Inferior parietal cortex (tissue), 1 donor: ENCODE data around the gene LDLRAD3.

ENCODE experiments used
- DNase-seq: peaks from one replicate; pipeline ENCODE4 v3.0.0-alpha.2; 2016; ENCODE audit errors: extremely low spot score

The LDLRAD3 gene

DNA sequence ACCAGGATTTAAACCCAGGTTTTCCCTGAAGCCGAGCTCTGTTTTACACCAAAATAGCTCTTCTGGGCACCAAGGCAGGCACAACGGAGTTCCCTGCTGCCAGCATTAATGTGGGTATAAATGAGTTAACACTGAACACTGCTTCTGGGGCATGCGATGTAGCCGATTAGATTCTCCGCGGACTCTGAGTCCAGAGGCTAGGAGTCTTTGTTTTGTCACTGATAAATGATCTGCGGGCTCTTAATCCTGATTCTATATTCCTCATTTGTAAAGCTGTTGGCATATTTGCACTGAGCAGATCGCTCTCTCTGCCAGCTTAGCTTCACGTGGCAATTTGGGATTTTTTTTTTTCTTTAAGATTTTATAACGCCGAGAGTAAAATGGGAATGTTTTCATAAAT lies 16.8 kb upstream of the LDLRAD3 start:
- DNase-seq = no peak

DNA sequence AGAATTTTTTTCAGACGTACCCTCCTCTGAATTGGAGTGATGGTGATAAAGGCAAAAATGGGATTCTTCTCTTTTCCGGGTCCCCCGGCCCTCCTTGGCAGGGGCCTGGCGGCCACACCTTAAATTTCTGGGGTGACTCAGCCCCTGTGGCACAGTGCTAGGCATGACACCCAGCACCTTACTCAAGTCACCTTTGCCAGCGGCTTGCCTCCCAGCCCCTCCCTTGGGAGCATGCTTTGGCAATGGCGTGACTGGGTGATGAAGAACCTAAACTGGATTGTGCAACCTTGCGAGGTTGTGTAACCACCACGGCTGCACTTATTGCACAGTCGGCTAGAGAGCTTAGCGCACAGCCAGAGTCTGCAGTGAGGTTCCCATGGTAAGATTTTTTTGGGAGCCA lies 16.2 kb upstream of the LDLRAD3 start:
- DNase-seq = no peak

DNA sequence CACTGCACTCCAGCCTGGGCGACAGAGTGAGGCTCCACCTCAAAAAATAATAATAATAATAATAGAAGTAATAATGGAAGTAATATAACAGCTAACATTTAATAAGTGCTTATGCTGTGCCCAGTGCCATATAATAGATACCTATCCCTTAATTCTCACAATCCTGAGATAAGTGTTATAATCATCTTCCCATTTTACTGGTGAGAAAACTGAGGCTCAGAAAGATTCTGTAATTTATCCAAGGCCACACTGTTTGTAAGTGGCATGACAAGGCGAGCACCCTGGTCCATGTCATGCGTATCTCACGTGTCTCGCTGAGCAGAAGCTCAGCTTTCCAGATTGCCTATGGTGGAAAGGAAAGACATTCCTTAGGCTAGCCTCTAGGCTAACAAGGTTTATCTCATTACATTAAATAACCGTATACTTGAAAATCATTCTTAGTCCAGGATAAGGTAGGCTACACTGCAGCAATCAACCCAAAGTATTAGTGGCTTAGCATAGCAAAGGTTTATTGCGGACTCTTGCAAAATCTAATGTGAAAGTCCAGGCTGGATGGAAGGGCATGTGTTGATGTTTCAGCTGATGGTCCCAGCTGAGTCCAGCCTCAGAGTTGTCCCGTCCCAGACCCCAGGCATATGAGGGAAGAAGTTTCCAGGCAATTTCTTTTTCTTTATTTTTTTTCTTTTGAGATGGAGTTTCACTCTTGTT lies 15.0 kb upstream of the LDLRAD3 start:
- DNase-seq = no peak

DNA sequence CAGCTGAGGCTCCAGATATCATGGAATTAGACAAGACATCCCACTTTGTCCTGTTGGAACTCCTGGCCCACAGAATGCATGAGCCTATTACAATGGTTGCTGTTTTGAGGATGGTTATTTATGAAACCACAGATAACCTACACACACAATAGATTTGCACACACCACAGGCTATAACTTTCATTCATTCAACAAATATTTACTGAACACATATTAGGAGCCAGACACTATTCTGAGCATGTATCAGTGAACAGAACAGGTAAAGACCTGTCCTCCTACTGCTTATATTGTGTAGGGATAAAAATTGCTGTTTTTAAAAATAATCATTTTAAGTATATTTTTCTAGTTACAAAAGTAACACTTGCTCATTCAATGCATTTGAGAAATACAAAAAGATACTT lies 13.4 kb upstream of the LDLRAD3 start:
- DNase-seq = no peak

GRCh38 chr11:35932121-35932520 lies 11.7 kb upstream of the LDLRAD3 start:
- no peak for DNase-seq

- no peak for DNase-seq
Measured at GRCh38 chr11:35932681-35933319, 11.1 kb upstream of the LDLRAD3 start.

DNA sequence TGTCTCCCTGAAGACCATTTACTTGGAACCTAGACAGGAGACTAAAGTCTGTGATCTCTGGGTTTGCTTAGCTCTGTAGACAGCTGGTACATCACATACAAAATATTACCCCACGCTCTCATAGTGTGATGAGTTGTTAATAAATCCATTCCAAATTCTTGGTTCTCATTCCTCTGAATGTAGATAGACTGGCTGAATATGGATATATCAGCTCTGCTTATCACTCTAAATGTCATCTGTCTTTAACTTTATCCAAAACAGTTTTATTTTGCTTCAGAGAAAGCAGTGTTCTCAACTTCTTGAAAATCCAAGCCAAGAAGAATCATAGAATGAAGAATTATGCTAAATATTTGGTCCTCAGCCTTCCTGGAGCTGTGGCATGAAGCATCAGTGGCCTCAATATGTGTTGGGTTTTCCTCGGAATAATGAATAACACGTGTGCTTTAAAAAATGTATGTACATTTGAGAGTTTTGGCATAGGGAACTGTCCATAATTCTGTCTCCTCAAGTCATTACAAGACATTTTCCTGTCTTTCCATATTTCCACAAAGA lies 10.5 kb upstream of the LDLRAD3 start:
- DNase-seq = no peak

DNA sequence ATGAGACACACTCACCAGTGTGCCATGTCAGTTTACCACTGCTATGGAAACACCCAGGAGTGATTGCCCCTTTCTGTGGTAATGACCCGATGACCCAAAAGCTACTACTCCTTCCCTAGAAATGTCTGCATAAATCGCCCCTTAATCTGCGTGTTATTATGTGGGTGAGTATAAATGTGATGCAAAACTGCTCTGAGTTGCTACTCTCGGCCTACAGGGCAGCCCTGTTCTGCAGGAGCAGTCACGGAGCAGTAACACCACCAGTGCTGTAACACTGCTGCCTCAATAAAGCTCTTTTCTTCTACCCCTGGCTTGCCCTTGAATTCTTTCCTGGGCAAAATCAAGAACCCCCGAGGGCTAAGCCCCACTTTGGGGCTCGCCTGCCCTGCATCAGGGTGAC lies 9.6 kb upstream of the LDLRAD3 start:
- DNase-seq = no peak

DNA sequence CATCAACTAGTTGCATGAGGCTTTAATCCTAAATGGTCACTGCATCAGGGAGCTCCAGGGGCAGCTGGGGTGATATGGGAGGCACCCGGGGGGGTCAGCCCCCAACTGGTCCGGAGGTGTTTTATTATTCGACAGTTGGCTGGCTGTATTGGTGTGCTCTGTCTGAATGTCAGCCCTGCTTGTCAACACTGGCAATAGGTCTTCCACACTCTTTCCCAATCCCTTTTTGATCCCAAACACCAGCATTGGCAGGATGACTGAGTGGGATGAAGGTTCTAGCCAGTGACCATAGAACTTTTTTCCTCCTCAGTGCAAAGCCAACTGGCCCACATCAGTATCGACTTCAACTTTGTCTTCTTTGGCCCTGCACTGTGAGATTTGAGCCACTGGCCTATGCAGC lies 8.9 kb upstream of the LDLRAD3 start:
- DNase-seq = no peak

DNA sequence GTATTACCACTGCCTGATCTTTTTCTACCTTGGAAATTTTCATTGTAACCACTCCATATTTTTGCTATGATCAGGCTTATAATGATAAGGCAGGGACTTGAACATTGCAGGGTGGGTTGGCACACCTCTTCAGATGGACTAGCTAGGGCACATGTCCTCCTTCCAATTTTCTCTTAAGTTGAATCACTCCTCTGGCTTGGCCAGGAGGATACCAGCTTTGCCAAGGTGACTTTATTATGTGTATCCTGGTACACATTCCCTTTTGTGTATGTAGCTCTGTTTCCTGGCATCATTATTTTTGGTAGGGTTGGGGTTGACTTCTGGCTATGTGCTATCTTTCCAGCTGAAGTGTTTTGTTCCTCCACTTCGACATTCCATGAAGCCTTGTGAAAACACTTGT lies 8.5 kb upstream of the LDLRAD3 start:
- DNase-seq = no peak

GRCh38 chr11:35937111-35937510 lies 6.8 kb upstream of the LDLRAD3 start:
- no peak for DNase-seq

GRCh38 chr11:35937700-35938099 lies 6.2 kb upstream of the LDLRAD3 start:
- no peak for DNase-seq

GRCh38 chr11:35938231-35938630 lies 5.6 kb upstream of the LDLRAD3 start:
- no peak for DNase-seq

GRCh38 chr11:35943309-35943708 lies 553 bp upstream of the LDLRAD3 start:
- DNase-seq = no peak

GRCh38 chr11:35944503-35945136 lies 758 bp downstream of the LDLRAD3 start:
- DNase-seq = no peak

DNA sequence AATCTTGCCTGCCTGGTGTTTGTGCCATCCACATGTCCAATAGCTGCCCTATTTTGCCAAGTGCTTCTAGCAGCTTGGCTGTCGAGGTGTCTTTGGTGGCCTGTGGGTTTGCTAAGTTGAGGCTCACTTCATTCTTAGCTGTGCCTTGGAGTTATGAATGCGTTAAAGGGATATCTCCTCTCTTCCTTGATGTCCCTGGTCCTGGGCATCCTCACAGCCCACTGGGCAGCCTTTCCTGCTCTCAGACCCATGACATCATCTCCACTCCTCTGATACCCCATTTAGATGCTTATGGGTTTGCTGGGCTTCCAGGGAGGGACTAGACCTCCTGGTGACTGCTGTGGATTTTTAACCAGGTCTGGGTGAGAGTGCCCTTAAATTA lies 1.3 kb downstream of the LDLRAD3 start:
- DNase-seq = no peak

DNA sequence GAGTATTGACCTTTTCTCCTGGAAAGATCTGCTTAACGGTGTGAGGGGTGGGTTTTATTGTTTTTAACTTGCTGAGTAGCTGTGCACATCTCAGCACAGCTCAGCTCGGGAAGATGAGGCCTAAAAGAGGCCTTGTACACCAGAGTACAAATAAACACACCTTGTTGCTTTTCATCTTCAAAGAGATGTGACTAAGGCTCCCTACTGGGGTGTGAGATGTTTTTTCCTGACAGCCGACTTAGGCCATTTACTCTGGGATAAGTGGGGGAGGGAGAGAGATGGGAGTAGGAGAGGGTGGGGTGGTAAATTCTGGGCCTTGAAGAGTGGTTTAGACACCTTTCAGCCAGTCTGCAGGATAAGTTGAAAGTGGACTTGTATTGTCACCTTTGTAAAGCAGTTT lies 2.9 kb downstream of the LDLRAD3 start:
- DNase-seq = no peak

DNA sequence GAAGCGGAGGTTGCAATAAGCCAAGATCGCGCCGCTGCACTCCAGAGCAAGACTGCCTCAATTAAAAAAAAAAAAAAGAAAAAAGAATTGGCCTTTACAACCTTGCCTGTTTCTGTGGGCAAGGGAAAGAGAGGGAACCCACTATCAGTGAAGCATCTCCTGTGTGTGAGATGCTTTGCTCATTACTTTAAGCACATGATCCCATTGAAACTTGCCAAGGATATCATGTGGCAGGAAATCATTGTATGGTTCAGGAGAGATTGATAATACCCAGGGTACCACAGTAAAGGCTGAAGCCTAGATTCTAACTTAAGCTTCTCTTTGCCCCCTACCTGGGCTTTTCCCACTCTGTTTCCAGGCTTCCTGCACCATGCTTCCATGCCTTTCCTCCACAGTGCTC lies 3.6 kb downstream of the LDLRAD3 start:
- no peak for DNase-seq

DNA sequence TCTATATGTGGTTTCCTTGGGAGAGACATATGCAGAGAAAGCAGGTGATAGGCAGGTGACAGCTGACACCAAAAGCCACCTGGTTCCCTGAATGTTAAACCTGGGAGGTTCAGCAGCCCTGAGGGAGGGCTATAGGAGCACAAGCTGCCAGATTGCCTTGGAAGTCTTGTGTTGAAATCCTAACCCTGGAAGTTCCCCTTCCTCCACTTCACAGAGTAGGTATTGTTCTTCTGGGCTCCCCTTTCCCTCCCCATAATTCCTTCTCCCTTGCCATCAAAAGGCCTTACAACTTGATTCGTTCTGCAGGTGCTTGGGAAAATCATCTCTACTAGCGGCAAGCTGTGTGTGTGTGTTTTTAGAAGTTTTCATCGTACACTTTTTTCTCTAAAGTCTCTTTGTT lies 5.4 kb downstream of the LDLRAD3 start:
- DNase-seq = no peak

DNA sequence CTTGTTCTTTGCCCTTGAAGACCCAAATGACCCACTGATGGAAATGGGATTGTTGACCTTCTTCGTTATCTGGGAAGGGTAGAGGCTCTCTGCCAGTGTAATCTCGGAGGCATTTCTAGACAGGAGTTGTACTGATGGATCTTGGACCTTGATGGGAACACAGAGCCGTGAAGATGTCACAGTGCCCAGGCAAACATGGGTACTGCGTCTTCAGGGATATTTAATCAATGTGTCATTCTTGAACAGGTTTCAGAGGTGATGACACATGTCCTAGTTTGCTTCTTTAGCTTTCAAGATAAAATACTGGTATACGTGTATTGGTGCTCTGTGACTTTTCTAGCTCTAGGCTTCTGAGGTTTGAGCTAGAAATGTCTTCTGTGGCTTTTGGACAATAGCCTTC lies 6.2 kb downstream of the LDLRAD3 start:
- no peak for DNase-seq

GRCh38 chr11:35951680-35952079 lies 7.8 kb downstream of the LDLRAD3 start:
- DNase-seq = no peak

- DNase-seq = peak; percentile 52
Measured at GRCh38 chr11:35953081-35953760, 9.4 kb downstream of the LDLRAD3 start.
